Astrocyte (in vitro differentiated cells and primary cell): ENCODE results near the gene SLC22A6.

ENCODE experiments used
- CTCF ChIP-seq: IDR thresholded peaks from 2 replicates; pipeline ENCODE4 v1.5.1; 2011; ENCODE audit warnings: low read depth, mild to moderate bottlenecking, inconsistent platforms, low read length, moderate library complexity; ENCODE audit not compliant: insufficient read depth
- EZH2 ChIP-seq: IDR thresholded peaks from 2 replicates; pipeline ENCODE4 v1.6.1; 2012; ENCODE audit warnings: mild to moderate bottlenecking, low read length, inconsistent platforms; ENCODE audit not compliant: insufficient read depth

- no peak for TF ChIP-seq CTCF
- peak; percentile 79 for TF ChIP-seq EZH2
Measured at GRCh38 chr11:62926680-62927455, 57.9 kb downstream of the SLC22A6 start.
